Heart right ventricle (tissue), 16 donors: ENCODE results near the gene NCBP3. TPM values are rescaled to one million over a fixed set of nuclear protein-coding genes. Genes with fewer than 3 reads are reported as not detected.

ENCODE experiments used
- ATAC-seq, 8 donors: fragments of 200-7000 bp; cut with Tn5 transposase; one replicate each; pipeline ENCODE4 v1.9.1; 2020; ENCODE audit warnings: mild to moderate bottlenecking in 8 of 8, moderate library complexity in 8 of 8, moderate number of reproducible peaks in 1 of 8
- DNase-seq, 2 donors: peaks; one replicate each; pipeline ENCODE4 v3.0.0-alpha.2; 2020
- H3K27ac ChIP-seq, 10 donors: fragments of 200-600 bp; sonication (generic) in 2 of 10; one replicate each; pipeline versions ENCODE4 v1.5.0 to v1.8.0; 2020 to 2022; ENCODE audit warnings: mild to moderate bottlenecking in 3 of 10
- H3K27me3 ChIP-seq, 7 donors: fragments of 200-600 bp; one replicate each; pipeline ENCODE4 v1.8.0; 2021 to 2022; ENCODE audit warnings: mild to moderate bottlenecking in 2 of 7
- H3K36me3 ChIP-seq, 9 donors: fragments of 200-600 bp; sonication (generic) in 1 of 9; one replicate each; pipeline versions ENCODE4 v1.5.0 to v1.8.0; 2020 to 2022; ENCODE audit warnings: mild to moderate bottlenecking in 2 of 9
- H3K4me1 ChIP-seq, 9 donors: fragments of 200-600 bp; sonication (generic) in 1 of 9; one replicate each; pipeline versions ENCODE4 v1.5.0 to v1.8.0; 2020 to 2022; ENCODE audit warnings: mild to moderate bottlenecking in 4 of 9
- H3K4me3 ChIP-seq, 10 donors: fragments of 200-600 bp; sonication (generic) in 2 of 10; one replicate each; pipeline versions ENCODE4 v1.5.0 to v1.8.0; 2020 to 2022; ENCODE audit warnings: mild to moderate bottlenecking in 7 of 10, moderate library complexity in 2 of 10
- H3K9me3 ChIP-seq, 11 donors: fragments of 200-600 bp in 10 of 11; sonication (generic) in 2 of 11; one replicate each; pipeline versions ENCODE4 v1.5.0 to v1.8.0; 2013 to 2022; ENCODE audit warnings: mild to moderate bottlenecking in 2 of 11, control low read depth in 1 of 11, moderate library complexity in 1 of 11
- WGBS, 2 donors: extraction: QIAGEN DNeasy Blood & Tissue Kit; methylation state at CpG; one replicate each; pipeline ENCODE4 v1.1.7; 2013; ENCODE audit warnings: inconsistent platforms in 1 of 2; 5-methylcytosine and 5-hydroxymethylcytosine counted together
- intact Hi-C, 10 donors: fragments of 100-400 bp; cut with DNase I; formaldehyde crosslinking; loops; one replicate each; pipeline versions ENCODE4 v1.11.1 to v1.14.2; 2022
- polyA plus RNA-seq, 2 donors: library from polyadenylated mRNA; stranded (reverse); fragments of 200-250 nt; gene quantifications; one replicate each; pipeline ENCODE4 v1.2.3, GENCODE V29; 2013
- total RNA-seq, 10 donors: library from RNA; stranded (reverse); fragmentation: NEBNext Ultra II Directional in 3 of 10; extraction: Animal tissue kit (Norgen Biotek cat#: 25700) in 3 of 10; gene quantifications; one replicate each; pipeline versions ENCODE4 v1.2.1 to v1.2.4, GENCODE V29; 2021 to 2023
- TF ChIP-seq, protein P1 (sequence below), 9 donors: fragments of 200-600 bp; sonication (generic) in 2 of 9; IDR thresholded peaks; one replicate each; pipeline versions ENCODE4 v1.5.0 to v1.8.0; 2021 to 2022; ENCODE audit warnings: antibody characterized with exemption in 9 of 9, mild to moderate bottlenecking in 5 of 9, moderate library complexity in 1 of 9
- donor health status: Arrhythmogenic right ventricular cardiomyopathy.
- donor health status: ischemic (EF 13 %, LVEDD 7.1; RV severe dilation, severe dysfunction).
- donor health status: healthy with polysubstance abuse.
- donor health status: DM: no; HTN: yes; CAD: no.
- donor health status: DM: no; HTN: no; CAD: no.
- donor health status: ischemic (EF 25% LVEDD 6.9; RV normal size, moderate dysfunction).
- donor health status: ischemic (EF 25% LVEDD 5.7; RV mildly dilated, moderate dysfunction).
- donor health status: healthy.
- donor health status: DM: yes; HTN: yes; CAD: no.
- donor health status: Ischemic cardiomyopathy.
- donor health status: ischemic (EF 35%, LVEDD 5.7; RV mildly dilated, moderate dysfunction).
- donor health status: nonischemic (EF 11% LVEDD 7.7; RV severe dilation, severe dysfunction).
- donor health status: DM: yes; HTN: yes; CAD: no.
- donor health status: PGD.
- donor health status: ischemic (EF 29% LVEDD 5.4; RV normal size, mild dysfunction).
- donor health status: nonischemic (EF 23%, LVEDD 6.1; RV moderate dilation, normal function).

Gene NCBP3
- total and polyA plus RNA-seq, 12 donors: 7.3 to 30.9 (median 21.0) TPM

DNA sequence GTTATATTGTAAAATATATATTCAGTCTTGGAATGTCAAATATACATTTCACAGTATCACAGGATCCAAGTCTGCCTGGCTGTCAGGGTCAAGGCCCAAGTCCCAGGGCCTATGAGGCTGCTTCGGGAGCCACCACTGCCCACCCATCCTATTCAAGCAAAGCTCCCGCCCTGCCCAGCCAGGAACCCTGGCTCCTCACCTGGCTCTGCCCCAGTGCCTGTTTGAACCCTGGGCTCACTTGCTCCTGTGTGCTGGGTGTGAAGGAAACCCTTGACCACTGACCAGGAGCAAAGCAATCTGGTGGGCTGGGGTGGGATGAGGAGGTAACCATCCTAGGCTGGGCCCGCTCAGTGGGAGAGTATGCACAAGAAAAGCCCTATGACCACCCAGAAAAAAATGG lies 72.1 kb downstream of the NCBP3 start:
- intact Hi-C loops: no loop called here
- 96 to 100% methylated on average over 3 of the region's 3 CpGs for WGBS, 2 donors
- no peaks in the 10 kb centered on the region for H3K4me1 ChIP-seq
- DNase-seq (no peak), ATAC-seq (no peak)
- no peaks in the 10 kb centered on the region for H3K9me3 ChIP-seq
- no peak overlapping the region for H3K4me3 ChIP-seq
- TF ChIP-seq, protein P1, sequence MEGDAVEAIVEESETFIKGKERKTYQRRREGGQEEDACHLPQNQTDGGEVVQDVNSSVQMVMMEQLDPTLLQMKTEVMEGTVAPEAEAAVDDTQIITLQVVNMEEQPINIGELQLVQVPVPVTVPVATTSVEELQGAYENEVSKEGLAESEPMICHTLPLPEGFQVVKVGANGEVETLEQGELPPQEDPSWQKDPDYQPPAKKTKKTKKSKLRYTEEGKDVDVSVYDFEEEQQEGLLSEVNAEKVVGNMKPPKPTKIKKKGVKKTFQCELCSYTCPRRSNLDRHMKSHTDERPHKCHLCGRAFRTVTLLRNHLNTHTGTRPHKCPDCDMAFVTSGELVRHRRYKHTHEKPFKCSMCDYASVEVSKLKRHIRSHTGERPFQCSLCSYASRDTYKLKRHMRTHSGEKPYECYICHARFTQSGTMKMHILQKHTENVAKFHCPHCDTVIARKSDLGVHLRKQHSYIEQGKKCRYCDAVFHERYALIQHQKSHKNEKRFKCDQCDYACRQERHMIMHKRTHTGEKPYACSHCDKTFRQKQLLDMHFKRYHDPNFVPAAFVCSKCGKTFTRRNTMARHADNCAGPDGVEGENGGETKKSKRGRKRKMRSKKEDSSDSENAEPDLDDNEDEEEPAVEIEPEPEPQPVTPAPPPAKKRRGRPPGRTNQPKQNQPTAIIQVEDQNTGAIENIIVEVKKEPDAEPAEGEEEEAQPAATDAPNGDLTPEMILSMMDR (IDR thresholded peaks at IDR 0.05): no peak
- no peak overlapping the region for H3K27ac ChIP-seq
- H3K27me3 ChIP-seq: peaks cover 0 to 4% (median 0%) of the 10 kb centered on the region in 7 donors
- H3K36me3 ChIP-seq: no peaks in the 10 kb centered on the region

DNA sequence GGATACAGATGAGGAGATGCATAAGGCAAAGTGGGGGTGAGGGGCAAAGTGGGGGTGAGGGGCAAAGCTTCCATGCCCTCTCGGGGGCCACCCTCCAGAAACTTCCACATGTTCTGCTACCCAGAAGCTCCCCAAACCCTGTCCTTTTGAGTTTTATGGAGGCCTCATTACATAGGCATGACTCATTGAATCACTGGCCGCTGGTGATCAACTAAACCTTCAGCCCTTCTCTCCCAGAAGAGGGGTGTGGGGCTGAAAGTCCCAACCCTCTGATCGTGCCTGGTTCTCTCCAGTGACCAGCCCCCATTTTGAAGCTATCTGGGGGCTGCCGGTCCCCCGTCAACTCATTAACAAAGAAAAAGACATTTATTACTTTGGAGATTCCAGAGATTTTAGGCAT lies 72.5 kb downstream of the NCBP3 start:
- no peaks in the 10 kb centered on the region for H3K9me3 ChIP-seq
- H3K27ac ChIP-seq: no peak overlapping the region
- intact Hi-C loops: no loop called here
- TF ChIP-seq, protein P1 (IDR thresholded peaks at IDR 0.05): no peak
- no peaks in the 10 kb centered on the region for H3K4me1 ChIP-seq
- ATAC-seq (no peak), DNase-seq (no peak)
- no peak overlapping the region for H3K4me3 ChIP-seq
- peaks cover 0 to 7% (median 0%) of the 10 kb centered on the region in 7 donors for H3K27me3 ChIP-seq
- no peaks in the 10 kb centered on the region for H3K36me3 ChIP-seq
- 78 to 80% methylated on average over 5 of the region's 5 CpGs for WGBS, 2 donors

DNA sequence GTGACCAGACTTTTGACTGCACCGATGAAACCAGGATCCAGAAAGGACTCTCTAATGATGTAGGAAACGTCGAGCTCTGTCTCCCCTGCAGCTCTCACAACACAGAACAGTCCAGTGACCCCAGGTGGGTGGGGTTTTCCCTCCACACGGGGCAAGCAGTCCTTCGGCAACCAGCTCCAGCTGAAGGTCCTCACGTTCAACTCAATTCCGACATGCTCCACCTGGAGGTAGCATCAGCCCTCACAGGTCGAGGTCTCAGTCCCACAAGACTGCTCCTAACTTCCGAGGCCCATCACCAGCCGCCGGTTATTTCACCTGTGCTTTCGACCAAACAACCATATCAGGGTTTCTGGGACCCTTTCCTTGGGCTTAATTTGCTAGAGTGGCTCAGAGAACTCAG lies 73.3 kb downstream of the NCBP3 start:
- Histone ChIP-seq H3K27me3 (peaks cover 0 to 7% (median 0%) of the 10 kb centered on the region in 7 donors), H3K36me3 (no peaks in the 10 kb centered on the region), H3K9me3 (peaks cover 0 to 3% (median 0%) of the 10 kb centered on the region in 11 donors), H3K4me1 (no peaks in the 10 kb centered on the region), H3K4me3 (no peak overlapping the region), H3K27ac (no peak overlapping the region)
- WGBS, 2 donors: 69 to 72% methylated on average over 12 of the region's 12 CpGs
- ATAC-seq: no peak
- TF ChIP-seq, protein P1 (IDR thresholded peaks at IDR 0.05): no peak
- intact Hi-C loops: no loop called here
- DNase-seq: no peak

DNA sequence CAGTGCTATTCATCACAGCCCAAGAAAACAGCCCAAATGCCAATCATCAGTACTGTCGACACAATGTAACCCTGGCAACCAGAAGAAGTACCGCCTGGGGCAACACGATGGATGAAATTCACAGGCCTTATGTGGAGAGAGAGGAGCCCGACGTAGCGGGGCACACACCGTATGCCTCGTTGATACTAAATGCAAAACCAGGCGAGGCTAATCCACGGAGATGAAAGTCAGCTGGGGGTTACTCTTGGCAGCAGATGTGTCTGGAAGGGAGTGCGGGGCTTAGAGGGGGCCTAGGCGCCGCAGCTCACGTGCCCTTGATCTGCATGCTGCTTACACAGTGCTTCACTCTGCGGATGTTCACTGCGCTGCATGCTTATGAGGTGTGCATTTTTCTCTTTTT lies 74.9 kb downstream of the NCBP3 start:
- DNase-seq: no peak
- TF ChIP-seq, protein P1 (IDR thresholded peaks at IDR 0.05): no peak
- no peak overlapping the region for H3K27ac ChIP-seq
- intact Hi-C loops: no loop called here
- H3K27me3 ChIP-seq: peaks cover 0 to 7% (median 0%) of the 10 kb centered on the region in 7 donors
- peaks cover 0 to 8% (median 0%) of the 10 kb centered on the region in 11 donors for H3K9me3 ChIP-seq
- 76 to 85% methylated on average over 16 of the region's 16 CpGs for WGBS, 2 donors
- peaks cover 0 to under 1% (median 0%) of the 10 kb centered on the region in 9 donors for H3K4me1 ChIP-seq
- ATAC-seq: no peak
- H3K36me3 ChIP-seq: no peaks in the 10 kb centered on the region
- H3K4me3 ChIP-seq: no peak overlapping the region
